RPMI7951 (cell line): ENCODE results near the gene TMEM81. TPM values are rescaled to one million over a fixed set of nuclear protein-coding genes. Genes with fewer than 3 reads are reported as not detected.

ENCODE experiments used
- DNase-seq: peaks from one replicate; pipeline ENCODE4 v3.0.0-alpha.2; 2012; ENCODE audit warnings: low read depth
- total RNA-seq: library from RNA; depleted of rRNA; stranded (reverse); fragments of >200 nt; shearing (Covaris generic); gene quantifications from 2 replicates; pipeline ENCODE4 v1.2.3, GENCODE V29; 2014

Gene TMEM81
- total RNA-seq, 1 experiment from 2014 or later, result 1.8 TPM

- no peak for DNase-seq
Measured at GRCh38 chr1:205060746-205061145, 23.5 kb downstream of the TMEM81 start.

GRCh38 chr1:205059660-205060059, 24.6 kb downstream of the TMEM81 start:
- no peak for DNase-seq

GRCh38 chr1:205058853-205059252, 25.4 kb downstream of the TMEM81 start:
- DNase-seq, result no peak

- no peak for DNase-seq
Measured at GRCh38 chr1:205057808-205058575, 26.3 kb downstream of the TMEM81 start.

GRCh38 chr1:205056956-205057568, 27.2 kb downstream of the TMEM81 start:
- DNase-seq, result no peak

GRCh38 chr1:205056188-205056611, 28.1 kb downstream of the TMEM81 start:
- DNase-seq, result no peak

GRCh38 chr1:205054013-205054412, 30.2 kb downstream of the TMEM81 start:
- DNase-seq, result no peak

- no peak for DNase-seq
Measured at GRCh38 chr1:205053296-205053695, 31.0 kb downstream of the TMEM81 start.

- no peak for DNase-seq
Measured at GRCh38 chr1:205052690-205053089, 31.6 kb downstream of the TMEM81 start.

- no peak for DNase-seq
Measured at GRCh38 chr1:205049479-205049878, 34.8 kb downstream of the TMEM81 start.

- DNase-seq, result no peak
Measured at GRCh38 chr1:205048382-205048781, 35.9 kb downstream of the TMEM81 start.

GRCh38 chr1:205047764-205048231, 36.5 kb downstream of the TMEM81 start:
- no peak for DNase-seq

GRCh38 chr1:205046870-205047269, 37.4 kb downstream of the TMEM81 start:
- no peak for DNase-seq

GRCh38 chr1:205045146-205045545, 39.1 kb downstream of the TMEM81 start:
- DNase-seq, result no peak

GRCh38 chr1:205044741-205045140, 39.5 kb downstream of the TMEM81 start:
- no peak for DNase-seq

- DNase-seq, result no peak
Measured at GRCh38 chr1:205043866-205044265, 40.4 kb downstream of the TMEM81 start.

- no peak for DNase-seq
Measured at GRCh38 chr1:205042911-205043806, 41.1 kb downstream of the TMEM81 start, which contains the start of gene CNTN2. CNTN2 (plus strand) TSS chr1:205043212; CDS start chr1:205053186, 9,974 bp downstream.

GRCh38 chr1:205041998-205042910, 42.0 kb downstream of the TMEM81 start:
- DNase-seq, result no peak

GRCh38 chr1:205041001-205041715, 43.1 kb downstream of the TMEM81 start:
- DNase-seq, result no peak

- no peak for DNase-seq
Measured at GRCh38 chr1:205038132-205038786, 46.0 kb downstream of the TMEM81 start.
